Measurements from ENCODE around the gene MRPS22. TPM values are rescaled to one million over a fixed set of nuclear protein-coding genes. Genes with fewer than 3 reads are reported as not detected.

Gene MRPS22
- total RNA-seq, 4 donors from 2014 or later = 44.0 to 51.0 (median 46.8) TPM

DNA sequence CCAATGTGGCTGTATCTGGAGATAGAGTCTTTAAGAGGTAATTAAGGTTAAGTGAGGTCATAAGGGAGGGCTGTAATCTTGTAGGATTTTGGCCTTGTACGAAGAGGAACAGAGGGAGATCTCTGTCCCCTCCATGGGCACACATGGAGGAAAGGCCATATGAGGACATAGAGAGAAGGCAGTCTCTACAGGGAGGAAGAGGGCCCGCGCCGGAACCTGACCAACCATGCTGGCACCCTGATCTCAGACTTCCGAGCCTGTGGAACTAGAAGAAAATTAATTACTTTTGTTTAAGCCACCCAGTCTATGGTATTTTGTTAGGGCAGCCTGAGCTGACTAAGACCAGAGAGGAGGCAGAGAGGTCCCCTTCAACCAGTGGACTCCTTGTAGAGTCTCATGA is 17.7 kb upstream of the MRPS22 start:
- 91% methylated on average over 5 of the region's 5 CpGs for WGBS
- Histone ChIP-seq H3K4me3 (no peak overlapping the region), H3K27ac (no peak overlapping the region), H3K36me3 (no peaks in the 10 kb centered on the region), H3K9me3 (no peaks in the 10 kb centered on the region), H3K4me1 (peaks cover 8% of the 10 kb centered on the region), H3K27me3 (peaks cover 10% of the 10 kb centered on the region)
- no peak for TF ChIP-seq POLR2AphosphoS5 (IDR thresholded peaks at IDR 0.05)
- TF ChIP-seq POLR2A (IDR thresholded peaks at IDR 0.05) = no peak
- TF ChIP-seq, protein P1, sequence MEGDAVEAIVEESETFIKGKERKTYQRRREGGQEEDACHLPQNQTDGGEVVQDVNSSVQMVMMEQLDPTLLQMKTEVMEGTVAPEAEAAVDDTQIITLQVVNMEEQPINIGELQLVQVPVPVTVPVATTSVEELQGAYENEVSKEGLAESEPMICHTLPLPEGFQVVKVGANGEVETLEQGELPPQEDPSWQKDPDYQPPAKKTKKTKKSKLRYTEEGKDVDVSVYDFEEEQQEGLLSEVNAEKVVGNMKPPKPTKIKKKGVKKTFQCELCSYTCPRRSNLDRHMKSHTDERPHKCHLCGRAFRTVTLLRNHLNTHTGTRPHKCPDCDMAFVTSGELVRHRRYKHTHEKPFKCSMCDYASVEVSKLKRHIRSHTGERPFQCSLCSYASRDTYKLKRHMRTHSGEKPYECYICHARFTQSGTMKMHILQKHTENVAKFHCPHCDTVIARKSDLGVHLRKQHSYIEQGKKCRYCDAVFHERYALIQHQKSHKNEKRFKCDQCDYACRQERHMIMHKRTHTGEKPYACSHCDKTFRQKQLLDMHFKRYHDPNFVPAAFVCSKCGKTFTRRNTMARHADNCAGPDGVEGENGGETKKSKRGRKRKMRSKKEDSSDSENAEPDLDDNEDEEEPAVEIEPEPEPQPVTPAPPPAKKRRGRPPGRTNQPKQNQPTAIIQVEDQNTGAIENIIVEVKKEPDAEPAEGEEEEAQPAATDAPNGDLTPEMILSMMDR (IDR thresholded peaks at IDR 0.05) = no peak
- TF ChIP-seq EP300 (IDR thresholded peaks at IDR 0.05) = no peak
- peak in 1 of 2 donors; percentile 59 for DNase-seq (ENCODE audit: low spot score in 2 of 2)

DNA sequence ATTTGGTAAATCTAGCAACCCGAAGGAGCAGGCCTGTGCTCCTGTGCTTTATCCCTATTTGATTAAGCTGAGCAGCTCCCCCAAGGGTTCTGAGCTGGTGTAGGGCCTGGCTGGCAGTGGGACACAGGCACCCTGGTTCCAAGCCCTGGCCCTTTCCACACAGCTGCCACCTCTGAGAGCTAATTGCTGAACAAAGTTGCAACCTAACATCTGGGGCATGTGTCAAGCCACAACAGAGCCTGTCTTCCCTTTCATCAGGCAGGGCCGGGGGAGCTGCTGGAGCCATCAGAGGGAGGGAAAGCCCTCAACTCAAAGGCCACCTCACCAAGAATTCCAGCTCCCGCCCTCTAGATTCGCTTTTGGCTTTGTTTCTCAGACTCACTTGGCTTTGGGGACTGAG is 17.1 kb upstream of the MRPS22 start:
- H3K36me3 ChIP-seq = no peaks in the 10 kb centered on the region

DNA sequence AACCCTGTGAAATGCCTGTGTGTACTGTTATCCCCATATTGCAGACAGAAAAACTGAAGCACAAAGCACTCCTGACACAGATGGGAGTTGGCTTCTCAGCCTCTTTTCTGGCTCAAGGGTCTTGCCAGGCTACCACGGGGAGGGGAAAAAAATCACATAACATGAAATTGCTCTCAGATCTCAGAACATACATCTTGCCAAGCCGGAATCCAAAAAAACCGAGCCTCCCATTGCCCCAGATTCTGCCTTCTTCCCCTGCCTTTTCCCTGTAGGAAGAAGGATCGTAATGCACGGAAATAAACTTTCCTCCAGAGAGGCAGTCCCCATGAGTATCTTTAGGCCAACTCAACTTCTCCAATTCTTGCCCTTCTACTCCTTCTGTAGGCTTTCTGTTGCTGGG is 16.6 kb upstream of the MRPS22 start:
- Histone ChIP-seq H3K4me1 (peaks cover 8% of the 10 kb centered on the region), H3K36me3 (no peaks in the 10 kb centered on the region), H3K9me3 (no peaks in the 10 kb centered on the region), H3K27me3 (peaks cover 15% of the 10 kb centered on the region), H3K4me3 (no peak overlapping the region), H3K27ac (no peak overlapping the region)
- DNase-seq (ENCODE audit: low spot score in 2 of 2) = peak in 1 of 2 donors; percentile 50
- TF ChIP-seq POLR2AphosphoS5 (IDR thresholded peaks at IDR 0.05) = no peak
- TF ChIP-seq, protein P1 (IDR thresholded peaks at IDR 0.05) = no peak
- TF ChIP-seq EP300 (IDR thresholded peaks at IDR 0.05) = no peak
- TF ChIP-seq POLR2A (IDR thresholded peaks at IDR 0.05) = no peak
- WGBS = 83% methylated on average over 5 of the region's 5 CpGs

More for the DNA sequence above, 17.1 kb upstream of the MRPS22 start:
- no peak overlapping the region for H3K27ac ChIP-seq
- H3K27me3 ChIP-seq = peaks cover 10% of the 10 kb centered on the region
- WGBS = 63% methylated on average over 4 of the region's 4 CpGs
- H3K9me3 ChIP-seq = no peaks in the 10 kb centered on the region
- peaks cover 8% of the 10 kb centered on the region for H3K4me1 ChIP-seq
- H3K4me3 ChIP-seq = no peak overlapping the region
- peak in 1 of 2 donors; percentile 74 for DNase-seq (ENCODE audit: low spot score in 2 of 2)
- TF ChIP-seq POLR2AphosphoS5 (IDR thresholded peaks at IDR 0.05) (no peak), POLR2A (IDR thresholded peaks at IDR 0.05) (no peak), EP300 (IDR thresholded peaks at IDR 0.05) (no peak)
- TF ChIP-seq, protein P1 (IDR thresholded peaks at IDR 0.05) = no peak

DNA sequence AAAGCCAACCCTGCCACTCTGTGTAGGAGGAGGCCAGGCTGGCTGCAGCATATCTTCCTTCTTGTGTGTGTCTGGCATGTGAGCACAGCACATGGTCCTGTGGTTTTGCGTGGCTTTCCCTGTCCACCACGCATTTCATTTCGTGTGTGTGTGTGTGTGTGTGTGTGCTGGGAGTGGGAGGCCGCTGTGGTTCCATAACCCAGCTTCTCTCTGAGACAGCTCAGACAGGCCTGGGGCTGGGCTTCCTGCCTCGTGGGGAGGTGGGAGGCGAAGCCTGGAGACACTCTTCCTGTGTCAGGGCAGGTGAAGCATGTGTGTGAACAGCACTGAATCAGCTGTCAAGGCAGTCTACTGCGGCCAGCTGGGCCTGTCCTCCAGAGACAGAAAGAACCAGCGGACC is 16.0 kb upstream of the MRPS22 start:
- no peaks in the 10 kb centered on the region for H3K36me3 ChIP-seq
- WGBS = 74% methylated on average over 5 of the region's 8 CpGs
- TF ChIP-seq EP300 (IDR thresholded peaks at IDR 0.05) (no peak), POLR2A (IDR thresholded peaks at IDR 0.05) (no peak), POLR2AphosphoS5 (IDR thresholded peaks at IDR 0.05) (no peak)
- TF ChIP-seq, protein P1 (IDR thresholded peaks at IDR 0.05) = no peak
- no peak for DNase-seq (ENCODE audit: low spot score in 2 of 2)
- no peak overlapping the region for H3K27ac ChIP-seq
- H3K27me3 ChIP-seq = peaks cover 15% of the 10 kb centered on the region
- H3K9me3 ChIP-seq = no peaks in the 10 kb centered on the region
- H3K4me3 ChIP-seq = no peak overlapping the region
- H3K4me1 ChIP-seq = peaks cover 8% of the 10 kb centered on the region

DNA sequence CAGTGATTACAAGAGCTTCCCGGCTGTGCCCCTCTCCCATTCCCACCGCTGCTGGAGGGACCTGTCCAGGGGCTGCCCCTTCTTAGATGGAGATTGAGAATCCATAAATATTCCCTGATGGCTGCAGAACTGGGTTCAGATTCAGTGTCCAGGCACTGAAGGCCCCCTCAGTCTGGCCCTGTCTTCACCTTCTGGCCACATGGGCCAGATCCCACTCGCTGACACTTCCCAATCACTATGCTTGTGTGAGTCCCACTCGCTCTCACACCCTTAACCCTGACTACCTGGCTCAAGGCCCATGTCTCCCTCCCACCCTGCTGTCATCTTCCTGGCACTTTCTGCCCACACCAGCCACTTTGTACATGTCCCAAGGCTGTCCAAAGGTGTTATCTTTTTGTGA is 15.5 kb upstream of the MRPS22 start:
- no peaks in the 10 kb centered on the region for H3K9me3 ChIP-seq
- no peak overlapping the region for H3K4me3 ChIP-seq
- DNase-seq (ENCODE audit: low spot score in 2 of 2) = no peak
- H3K27me3 ChIP-seq = peaks cover 15% of the 10 kb centered on the region
- no peaks in the 10 kb centered on the region for H3K36me3 ChIP-seq
- TF ChIP-seq EP300 (IDR thresholded peaks at IDR 0.05) = no peak
- 89% methylated on average over 3 of the region's 4 CpGs for WGBS
- H3K4me1 ChIP-seq = peaks cover 8% of the 10 kb centered on the region
- no peak overlapping the region for H3K27ac ChIP-seq

DNA sequence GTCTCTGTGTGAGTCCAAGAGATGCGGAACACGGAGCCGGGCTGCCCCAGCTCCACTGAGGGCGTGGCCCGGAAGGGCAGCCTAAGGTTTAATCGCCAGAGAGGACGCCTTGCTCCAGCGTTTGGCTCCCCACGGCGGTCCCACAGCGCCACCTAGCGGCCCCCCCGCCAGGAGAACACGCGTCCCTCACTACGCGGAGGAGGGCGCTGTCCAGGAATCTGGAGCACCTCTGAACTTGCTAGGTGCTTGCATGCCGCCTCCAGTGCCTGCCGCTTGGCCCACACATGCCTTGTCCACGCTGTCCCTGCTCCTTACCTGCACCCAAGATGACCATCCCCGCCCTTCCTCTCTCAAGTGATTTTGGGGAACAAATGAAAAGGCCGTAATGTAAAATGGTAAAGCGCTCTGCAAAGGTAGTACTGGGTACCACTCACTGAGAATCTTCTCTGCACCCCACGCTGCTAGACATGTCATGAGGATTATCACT is 14.4 kb upstream of the MRPS22 start:
- TF ChIP-seq POLR2A (IDR thresholded peaks at IDR 0.05) (no peak), EP300 (IDR thresholded peaks at IDR 0.05) (no peak), POLR2AphosphoS5 (IDR thresholded peaks at IDR 0.05) (no peak)
- TF ChIP-seq, protein P1 (IDR thresholded peaks at IDR 0.05) = peak; percentile 95 to 98
- DNase-seq (ENCODE audit: low spot score in 2 of 2) = peak; percentile 90 to 91
- WGBS = 15% methylated on average over 21 of the region's 25 CpGs
- Histone ChIP-seq H3K4me1 (peaks cover 8% of the 10 kb centered on the region), H3K27me3 (peaks cover 15% of the 10 kb centered on the region), H3K36me3 (no peaks in the 10 kb centered on the region), H3K9me3 (no peaks in the 10 kb centered on the region), H3K27ac (no peak overlapping the region), H3K4me3 (no peak overlapping the region)

Data from suprapubic skin (tissue), 4 donors.